Measurements from ENCODE around the gene EXOC6B.

The EXOC6B gene

GRCh38 chr2:72825257-72826155 is at the start of gene EXOC6B:
EXOC6B (minus strand) TSS chr2:72826033.
- peak; percentile 78 for DNase-seq (ENCODE audit: low read depth)

GRCh38 chr2:72871880-72872279 is 46.0 kb upstream of the EXOC6B start:
- no peak for DNase-seq (ENCODE audit: low read depth)

GRCh38 chr2:72871060-72871459 is 45.2 kb upstream of the EXOC6B start:
- no peak for DNase-seq (ENCODE audit: low read depth)

GRCh38 chr2:72864500-72864899 is 38.7 kb upstream of the EXOC6B start:
- DNase-seq (ENCODE audit: low read depth), result no peak

- no peak for DNase-seq (ENCODE audit: low read depth)
Measured at GRCh38 chr2:72863046-72863445, 37.2 kb upstream of the EXOC6B start.

GRCh38 chr2:72862239-72862988 is 36.6 kb upstream of the EXOC6B start:
- DNase-seq (ENCODE audit: low read depth), result peak; percentile 84

- DNase-seq (ENCODE audit: low read depth), result peak; percentile 40
Measured at GRCh38 chr2:72859831-72860262, 34.0 kb upstream of the EXOC6B start.

- DNase-seq (ENCODE audit: low read depth), result no peak
Measured at GRCh38 chr2:72851333-72851732, 25.5 kb upstream of the EXOC6B start.

GRCh38 chr2:72849138-72849462 is 23.3 kb upstream of the EXOC6B start:
- no peak for DNase-seq (ENCODE audit: low read depth)

- DNase-seq (ENCODE audit: low read depth), result no peak
Measured at GRCh38 chr2:72848436-72849137, 22.8 kb upstream of the EXOC6B start.

GRCh38 chr2:72847534-72848315 is 21.9 kb upstream of the EXOC6B start:
- no peak for DNase-seq (ENCODE audit: low read depth)

- no peak for DNase-seq (ENCODE audit: low read depth)
Measured at GRCh38 chr2:72846171-72847095, 20.6 kb upstream of the EXOC6B start.

- DNase-seq (ENCODE audit: low read depth), result no peak
Measured at GRCh38 chr2:72843301-72843700, 17.5 kb upstream of the EXOC6B start.

- DNase-seq (ENCODE audit: low read depth), result no peak
Measured at GRCh38 chr2:72841462-72842125, 15.8 kb upstream of the EXOC6B start.

GRCh38 chr2:72840066-72840465 is 14.2 kb upstream of the EXOC6B start:
- no peak for DNase-seq (ENCODE audit: low read depth)

GRCh38 chr2:72837171-72837570 is 11.3 kb upstream of the EXOC6B start:
- DNase-seq (ENCODE audit: low read depth), result no peak

- DNase-seq (ENCODE audit: low read depth), result no peak
Measured at GRCh38 chr2:72835403-72835802, 9.6 kb upstream of the EXOC6B start.

GRCh38 chr2:72834596-72834995 is 8.8 kb upstream of the EXOC6B start:
- DNase-seq (ENCODE audit: low read depth), result no peak

GRCh38 chr2:72833084-72833714 is 7.4 kb upstream of the EXOC6B start:
- DNase-seq (ENCODE audit: low read depth), result no peak

GRCh38 chr2:72830273-72830672 is 4.4 kb upstream of the EXOC6B start:
- DNase-seq (ENCODE audit: low read depth), result no peak

Measured in activated T-cell treated with anti-CD3 and anti-CD28 coated beads for 1 hour (primary cell).